Neural crest cell (in vitro differentiated cells): ENCODE measurements around the gene TPP1. TPM values are rescaled to one million over a fixed set of nuclear protein-coding genes. Genes with fewer than 3 reads are reported as not detected.

ENCODE experiments used
- DNase-seq: peaks from one replicate; pipeline ENCODE4 v3.0.0; 2021; ENCODE audit warnings: low read depth, mixed read lengths, low spot score
- H3K27ac Mint-ChIP-seq: one replicate; pipeline ENCODE4 v1.8.0; 2021; ENCODE audit warnings: mild to moderate bottlenecking, mixed read lengths; ENCODE audit not compliant: unreplicated experiment
- H3K27me3 Mint-ChIP-seq: 2 replicates; pipeline ENCODE4 v1.8.0; 2021; ENCODE audit warnings: low read depth, mild to moderate bottlenecking, mixed read lengths
- H3K36me3 Mint-ChIP-seq: 2 replicates; pipeline ENCODE4 v1.8.0; 2021; ENCODE audit warnings: low read depth, mild to moderate bottlenecking, mixed read lengths
- H3K4me1 Mint-ChIP-seq: 2 replicates; pipeline ENCODE4 v1.8.0; 2021; ENCODE audit warnings: mixed read lengths
- H3K4me3 Mint-ChIP-seq: one replicate; pipeline ENCODE4 v1.8.0; 2021; ENCODE audit warnings: mild to moderate bottlenecking, mixed read lengths
- H3K9me3 Mint-ChIP-seq: 2 replicates; pipeline ENCODE4 v1.8.0; 2021; ENCODE audit warnings: mixed read lengths
- CTCF ChIP-seq: fragments of 200-600 bp; sonication (generic); conservative IDR thresholded peaks from 2 replicates; pipeline ENCODE4 v1.5.0; 2021; ENCODE audit warnings: antibody characterized with exemption, mild to moderate bottlenecking
- total RNA-seq: library from RNA; stranded (reverse); gene quantifications from 2 replicates; pipeline ENCODE4 v1.2.1, GENCODE V29; 2021

The TPP1 gene
- total RNA-seq, 1 donor from 2014 or later = 44.7 TPM

GRCh38 chr11:6655790-6656583 lies 36.8 kb upstream of the TPP1 start, which contains the start of gene DCHS1:
Gene DCHS1 (minus strand): TSS chr11:6655809. CDS start chr11:6641613, 14,196 bp downstream.
- Mint-ChIP-seq H3K36me3 (no peaks in the 10 kb centered on the region), H3K4me1 (peaks cover 11% of the 10 kb centered on the region), H3K27ac (no peak within 1 kb of the TSS), H3K9me3 (no peaks in the 10 kb centered on the region), H3K27me3 (peaks cover 17% of the 10 kb centered on the region), H3K4me3 (peak within 1 kb of the TSS; percentile 84)
- DNase-seq = peak; percentile 33
- no peak for TF ChIP-seq CTCF

DNA sequence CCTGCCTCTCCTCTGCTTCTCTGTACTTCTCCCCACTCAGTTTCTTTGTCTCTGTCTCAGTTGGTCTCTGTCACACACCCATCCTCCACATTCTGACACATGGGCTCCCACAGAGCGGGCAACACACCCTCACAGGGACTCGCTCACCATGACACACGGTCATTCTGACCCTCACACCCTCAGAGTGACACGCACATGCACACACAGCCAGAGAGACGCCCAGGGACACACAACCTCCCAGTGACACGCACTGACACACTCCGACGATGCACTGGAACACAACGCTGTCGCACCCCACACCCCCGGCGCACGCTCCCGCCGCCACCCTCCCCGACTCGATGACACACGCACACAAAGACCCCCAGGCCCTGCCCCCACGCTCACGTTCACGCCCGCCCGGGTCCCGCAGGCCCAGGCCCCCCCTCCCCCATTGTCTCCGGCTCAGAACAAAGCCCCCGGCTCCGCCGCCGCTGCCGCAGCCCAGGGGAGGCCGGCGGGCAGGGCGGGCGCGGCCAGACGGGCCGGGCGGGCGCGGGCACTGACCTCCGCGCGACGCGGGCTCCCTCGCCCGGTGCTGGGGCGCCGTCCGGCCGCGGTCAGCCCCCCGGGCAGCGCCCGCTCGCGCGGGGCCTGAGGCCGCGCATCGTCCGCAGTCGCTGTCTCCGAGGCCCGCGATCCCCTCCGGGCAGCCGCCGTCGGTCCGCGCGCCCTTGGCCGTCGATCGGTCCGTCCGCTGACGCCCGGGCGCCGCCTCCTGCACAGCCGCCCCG lies 36.0 kb upstream of the TPP1 start:
- H3K36me3 Mint-ChIP-seq = no peaks in the 10 kb centered on the region
- no peak for TF ChIP-seq CTCF
- no peak overlapping the region for H3K4me3 Mint-ChIP-seq
- H3K4me1 Mint-ChIP-seq = peaks cover 11% of the 10 kb centered on the region
- DNase-seq = no peak
- no peaks in the 10 kb centered on the region for H3K9me3 Mint-ChIP-seq
- no peak overlapping the region for H3K27ac Mint-ChIP-seq
- peaks cover 17% of the 10 kb centered on the region for H3K27me3 Mint-ChIP-seq

DNA sequence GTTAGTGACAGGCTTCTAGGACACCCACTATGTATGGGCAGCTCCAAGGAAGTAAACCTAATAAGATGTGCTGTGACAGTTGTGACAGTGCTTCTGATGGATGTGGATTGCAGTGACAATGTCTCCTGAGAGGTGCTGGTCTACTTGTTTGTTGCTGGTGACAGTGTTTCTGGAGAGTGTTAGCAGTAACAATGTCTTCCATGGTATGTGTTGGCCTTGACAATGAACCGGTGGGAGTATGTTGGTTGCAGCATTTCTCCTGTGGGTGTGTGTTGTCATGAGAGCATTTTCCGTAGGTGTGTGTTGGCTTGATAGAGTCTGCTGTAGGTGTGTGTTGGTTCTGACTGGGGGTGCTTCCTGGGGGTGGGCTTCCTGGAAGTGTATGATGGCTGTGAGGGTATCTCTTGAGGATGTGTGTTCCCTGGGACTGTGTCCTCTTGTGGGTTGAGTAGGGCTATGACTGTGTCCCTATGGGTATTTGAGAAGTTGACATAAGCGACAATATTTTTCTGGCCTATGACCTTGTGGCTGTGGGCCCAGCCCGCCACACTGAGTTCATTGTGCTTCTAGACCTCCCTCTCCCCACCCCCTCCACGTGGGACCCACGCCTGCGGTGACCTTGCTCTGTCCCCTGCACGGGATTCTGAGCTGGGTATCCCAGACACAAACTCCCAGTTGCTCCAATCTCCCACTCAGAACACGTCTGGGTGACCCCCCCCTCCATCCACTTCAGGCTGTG lies 35.2 kb upstream of the TPP1 start:
- no peak for TF ChIP-seq CTCF
- Mint-ChIP-seq H3K27ac (no peak overlapping the region), H3K4me3 (no peak overlapping the region), H3K27me3 (peaks cover 17% of the 10 kb centered on the region), H3K4me1 (peaks cover 11% of the 10 kb centered on the region), H3K9me3 (no peaks in the 10 kb centered on the region), H3K36me3 (no peaks in the 10 kb centered on the region)
- DNase-seq = no peak

DNA sequence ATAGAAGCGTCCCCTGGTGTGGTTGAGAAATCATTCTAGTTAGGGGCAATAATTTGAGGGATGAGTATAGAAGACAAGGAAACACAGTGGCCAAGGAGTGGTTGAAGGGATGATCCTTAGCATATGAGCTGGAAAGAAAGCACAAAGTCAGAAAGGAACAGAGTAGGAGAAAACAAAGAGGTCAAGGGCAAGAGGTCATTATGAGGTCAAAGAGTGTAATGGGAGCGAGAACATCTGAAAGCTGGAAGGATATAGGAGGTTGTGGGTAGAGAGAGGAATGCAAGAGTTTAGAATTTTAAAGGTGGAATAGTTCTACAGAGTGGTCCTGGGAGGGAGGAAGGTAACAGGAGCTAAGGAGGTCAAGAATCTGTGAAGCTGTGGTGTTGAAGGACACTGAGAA lies 34.4 kb upstream of the TPP1 start:
- Mint-ChIP-seq H3K27ac (no peak overlapping the region), H3K4me1 (peaks cover 11% of the 10 kb centered on the region), H3K9me3 (no peaks in the 10 kb centered on the region), H3K4me3 (no peak overlapping the region), H3K36me3 (no peaks in the 10 kb centered on the region), H3K27me3 (peaks cover 17% of the 10 kb centered on the region)
- no peak for TF ChIP-seq CTCF
- no peak for DNase-seq

DNA sequence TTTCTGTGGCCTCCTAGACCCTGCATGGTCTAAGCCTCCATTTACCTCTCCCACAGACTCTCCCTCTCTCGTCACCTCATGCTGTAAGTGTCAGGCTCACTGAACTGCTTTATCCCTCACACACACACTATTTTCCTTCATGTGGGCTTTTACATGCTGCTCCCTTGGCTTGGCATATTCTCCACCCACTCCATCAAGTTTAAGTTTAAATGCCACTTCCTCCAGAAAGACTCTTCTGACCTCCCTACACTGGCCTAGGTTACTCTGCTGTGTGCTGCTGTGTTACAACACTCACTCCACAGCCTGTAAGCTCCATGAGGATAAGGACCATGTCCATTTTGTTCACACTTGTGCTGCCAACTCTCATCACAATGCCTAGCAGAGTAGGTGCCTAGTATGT lies 33.9 kb upstream of the TPP1 start:
- no peak overlapping the region for H3K27ac Mint-ChIP-seq
- TF ChIP-seq CTCF = no peak
- H3K4me1 Mint-ChIP-seq = peaks cover 11% of the 10 kb centered on the region
- H3K36me3 Mint-ChIP-seq = no peaks in the 10 kb centered on the region
- no peaks in the 10 kb centered on the region for H3K9me3 Mint-ChIP-seq
- H3K27me3 Mint-ChIP-seq = peaks cover 17% of the 10 kb centered on the region
- no peak for DNase-seq
- no peak overlapping the region for H3K4me3 Mint-ChIP-seq
